Activated CD8-positive, alpha-beta T cell treated with anti-CD3 and anti-CD28 coated beads, Interleukin-2, amount 10 ng/mL, durations not matched to agents 7 days and 5 days (primary cell): ENCODE results near the gene EEF1E1. TPM values are rescaled to one million over a fixed set of nuclear protein-coding genes. Genes with fewer than 3 reads are reported as not detected.
"Not testable (repeated sequence)": the region's sequence is repeated elsewhere in the genome, so short reads cannot be mapped to it uniquely, and the experiment has no call there.

Experiments
- ATAC-seq: fragments of 150-1000 bp; cut with Tn5 transposase; one replicate; pipeline ENCODE4 v1.10.0; 2021; ENCODE audit warnings: moderate library complexity
- CTCF ChIA-PET: fragments of 350-600 bp; sonication (Branson Sonifier 250); formaldehyde crosslinking; loops from one replicate; lab custom pipeline; 2021; ENCODE audit warnings: antibody characterized with exemption; lab: Charles Lee
- POLR2A ChIA-PET: fragments of 350-600 bp; sonication (Branson Sonifier 250); formaldehyde crosslinking; loops from one replicate; lab custom pipeline; 2021; ENCODE audit warnings: antibody characterized with exemption; lab: Charles Lee
- DNase-seq: peaks from one replicate; pipeline ENCODE4 v3.0.0-alpha.2; 2020
- H3K27ac Mint-ChIP-seq: one replicate; pipeline ENCODE4 v1.8.0; 2021; ENCODE audit warnings: mild to moderate bottlenecking, mixed read lengths
- H3K27me3 Mint-ChIP-seq: one replicate; pipeline ENCODE4 v1.8.0; 2021; ENCODE audit warnings: low read depth, mixed read lengths
- H3K36me3 Mint-ChIP-seq: one replicate; pipeline ENCODE4 v1.8.0; 2021; ENCODE audit warnings: low read depth, mixed read lengths
- H3K4me1 Mint-ChIP-seq: one replicate; pipeline ENCODE4 v1.8.0; 2021; ENCODE audit warnings: low read depth, mixed read lengths
- H3K4me3 Mint-ChIP-seq: one replicate; pipeline ENCODE4 v1.8.0; 2021; ENCODE audit warnings: mild to moderate bottlenecking, mixed read lengths
- H3K9me3 Mint-ChIP-seq: one replicate; pipeline ENCODE4 v1.8.0; 2022; ENCODE audit warnings: mixed read lengths; ENCODE audit not compliant: insufficient read depth
- total RNA-seq, 2 experiments: library from RNA; stranded (reverse); gene quantifications; one replicate each; pipeline ENCODE4 v1.2.3, GENCODE V29; 2021

Gene EEF1E1
- total RNA-seq, 2 experiments from 2014 or later, result 42.2 to 44.2 TPM

GRCh38 chr6:8059129-8059528, 43.2 kb downstream of the EEF1E1 start:
- ATAC-seq, result no peak
- POLR2A ChIA-PET, result interaction anchor here (0.9 kb wide), 1 partner anchor 43 kb away, joined by 10 read pairs; the partner anchor contains the start of gene EEF1E1
- no peak overlapping the region for H3K27ac Mint-ChIP-seq
- H3K9me3 Mint-ChIP-seq, result no peaks in the 10 kb centered on the region
- H3K36me3 Mint-ChIP-seq, result peaks cover 33% of the 10 kb centered on the region
- H3K4me3 Mint-ChIP-seq, result no peak overlapping the region
- no peaks in the 10 kb centered on the region for H3K27me3 Mint-ChIP-seq
- peaks cover 7% of the 10 kb centered on the region for H3K4me1 Mint-ChIP-seq
- no peak for DNase-seq
- CTCF ChIA-PET, result interaction anchor here (0.8 to 5.2 kb wide), 12 partner anchors 11 to 407 kb away, joined by 3 to 63 read pairs (median 4); partner anchors contain the start of gene BMP6

GRCh38 chr6:8057793-8058192, 44.6 kb downstream of the EEF1E1 start:
- peaks cover 3% of the 10 kb centered on the region for H3K4me1 Mint-ChIP-seq
- peaks cover 34% of the 10 kb centered on the region for H3K36me3 Mint-ChIP-seq
- no peaks in the 10 kb centered on the region for H3K9me3 Mint-ChIP-seq
- no peaks in the 10 kb centered on the region for H3K27me3 Mint-ChIP-seq
- ChIA-PET CTCF (interaction anchor here (0.6 to 5.2 kb wide), 3 partner anchors 17 to 334 kb away, joined by 3 to 63 read pairs (median 9); partner anchors contain the start of gene BMP6), POLR2A (no interaction called here)
- DNase-seq (no peak), ATAC-seq (no peak)
- H3K4me3 Mint-ChIP-seq, result no peak overlapping the region
- H3K27ac Mint-ChIP-seq, result no peak overlapping the region

- Mint-ChIP-seq H3K9me3 (no peaks in the 10 kb centered on the region), H3K27ac (no peak overlapping the region), H3K27me3 (no peaks in the 10 kb centered on the region), H3K4me1 (no peaks in the 10 kb centered on the region), H3K36me3 (peaks cover 35% of the 10 kb centered on the region), H3K4me3 (no peak overlapping the region)
- no peak for ATAC-seq
- ChIA-PET POLR2A (no interaction called here), CTCF (interaction anchor here (5.2 kb wide), 1 partner anchor 333 kb away, joined by 63 read pairs; the partner anchor contains the start of gene BMP6)
- DNase-seq, result no peak
Measured at GRCh38 chr6:8057263-8057662, 45.1 kb downstream of the EEF1E1 start.

- Mint-ChIP-seq H3K4me1 (no peaks in the 10 kb centered on the region), H3K4me3 (no peak overlapping the region), H3K36me3 (peaks cover 32% of the 10 kb centered on the region), H3K9me3 (no peaks in the 10 kb centered on the region), H3K27ac (no peak overlapping the region), H3K27me3 (no peaks in the 10 kb centered on the region)
- POLR2A ChIA-PET, result no interaction called here
- CTCF ChIA-PET, result no interaction called here
- ATAC-seq (no peak), DNase-seq (no peak)
Measured at GRCh38 chr6:8054276-8054675, 48.1 kb downstream of the EEF1E1 start.

- ATAC-seq (no peak), DNase-seq (no peak)
- ChIA-PET CTCF (no interaction called here), POLR2A (no interaction called here)
- no peaks in the 10 kb centered on the region for H3K4me1 Mint-ChIP-seq
- no peaks in the 10 kb centered on the region for H3K27me3 Mint-ChIP-seq
- peaks cover 54% of the 10 kb centered on the region for H3K36me3 Mint-ChIP-seq
- H3K9me3 Mint-ChIP-seq, result no peaks in the 10 kb centered on the region
- no peak overlapping the region for H3K4me3 Mint-ChIP-seq
- no peak overlapping the region for H3K27ac Mint-ChIP-seq
Measured at GRCh38 chr6:8047541-8048292, 54.6 kb downstream of the EEF1E1 start.

GRCh38 chr6:8045769-8046168, 56.6 kb downstream of the EEF1E1 start:
- DNase-seq, POLR2A ChIA-PET, ATAC-seq, CTCF ChIA-PET, H3K9me3 Mint-ChIP-seq, H3K27ac Mint-ChIP-seq, H3K4me1 Mint-ChIP-seq, H3K27me3 Mint-ChIP-seq, H3K4me3 Mint-ChIP-seq: not testable (repeated sequence)
- H3K36me3 Mint-ChIP-seq, result peaks cover 51% of the 10 kb centered on the region

- Mint-ChIP-seq H3K4me1 (no peaks in the 10 kb centered on the region), H3K36me3 (peaks cover 59% of the 10 kb centered on the region), H3K27me3 (no peaks in the 10 kb centered on the region), H3K4me3 (no peak overlapping the region), H3K9me3 (no peaks in the 10 kb centered on the region), H3K27ac (no peak overlapping the region)
- DNase-seq (no peak), ATAC-seq (no peak)
- ChIA-PET POLR2A (no interaction called here), CTCF (no interaction called here)
Measured at GRCh38 chr6:8043221-8043620, 59.1 kb downstream of the EEF1E1 start.

GRCh38 chr6:8041913-8042583, 60.3 kb downstream of the EEF1E1 start:
- CTCF ChIA-PET, result interaction anchor here (1.0 to 1.2 kb wide), 2 partner anchors 17 to 319 kb away, joined by 3 to 5 read pairs; no protein-coding TSS in a partner anchor

GRCh38 chr6:8034107-8034506, 68.2 kb downstream of the EEF1E1 start:
- H3K36me3 Mint-ChIP-seq, result peaks cover 52% of the 10 kb centered on the region
- POLR2A ChIA-PET, H3K27me3 Mint-ChIP-seq, H3K9me3 Mint-ChIP-seq, DNase-seq, H3K4me3 Mint-ChIP-seq, ATAC-seq, CTCF ChIA-PET, H3K4me1 Mint-ChIP-seq, H3K27ac Mint-ChIP-seq: not testable (repeated sequence)

More at GRCh38 chr6:8041913-8042583, 60.3 kb downstream of the EEF1E1 start:
- POLR2A ChIA-PET, result no interaction called here
- Mint-ChIP-seq H3K27ac (no peak overlapping the region), H3K27me3 (no peaks in the 10 kb centered on the region), H3K4me3 (no peak overlapping the region), H3K4me1 (no peaks in the 10 kb centered on the region), H3K9me3 (no peaks in the 10 kb centered on the region), H3K36me3 (peaks cover 56% of the 10 kb centered on the region)
- DNase-seq (no peak), ATAC-seq (no peak)

- DNase-seq (no peak), ATAC-seq (no peak)
- Mint-ChIP-seq H3K4me3 (no peak overlapping the region), H3K9me3 (peaks cover under 1% of the 10 kb centered on the region), H3K4me1 (peaks cover 8% of the 10 kb centered on the region), H3K27me3 (no peaks in the 10 kb centered on the region), H3K27ac (no peak overlapping the region), H3K36me3 (peaks cover 28% of the 10 kb centered on the region)
- ChIA-PET POLR2A (no interaction called here), CTCF (no interaction called here)
Measured at GRCh38 chr6:8030920-8031319, 71.4 kb downstream of the EEF1E1 start.
